ENCODE results near the gene CHMP6.

Gene CHMP6

GRCh38 chr17:80971704-80972304, 19.8 kb upstream of the CHMP6 start:
- no peak for DNase-seq

- no peak for DNase-seq
These were observed 14.9 kb upstream of the CHMP6 start for GRCh38 chr17:80976701-80977100.

- no peak for DNase-seq
These were observed 14.5 kb upstream of the CHMP6 start for GRCh38 chr17:80977172-80977571.

- DNase-seq, result no peak
These were observed 12.8 kb upstream of the CHMP6 start for GRCh38 chr17:80978499-80979497.

GRCh38 chr17:80979547-80980378, 11.9 kb upstream of the CHMP6 start:
- DNase-seq, result no peak

GRCh38 chr17:80980397-80981061, 11.1 kb upstream of the CHMP6 start:
- DNase-seq, result no peak

- DNase-seq, result no peak
These were observed 10.4 kb upstream of the CHMP6 start for GRCh38 chr17:80981062-80981902.

GRCh38 chr17:80981929-80982425, 9.7 kb upstream of the CHMP6 start:
- DNase-seq, result no peak

GRCh38 chr17:80982426-80982974, 9.1 kb upstream of the CHMP6 start:
- DNase-seq, result no peak

- DNase-seq, result no peak
These were observed 8.1 kb upstream of the CHMP6 start for GRCh38 chr17:80983545-80983944.

- peak; percentile 98 for DNase-seq
These were observed 6.9 kb upstream of the CHMP6 start for GRCh38 chr17:80984749-80985148.

GRCh38 chr17:80986046-80986445, 5.6 kb upstream of the CHMP6 start:
- DNase-seq, result no peak

- peak; percentile 56 for DNase-seq
These were observed 4.7 kb upstream of the CHMP6 start for GRCh38 chr17:80986816-80987475.

GRCh38 chr17:80987941-80988461, 3.6 kb upstream of the CHMP6 start:
- peak; percentile 54 for DNase-seq

- DNase-seq, result no peak
These were observed 2.1 kb upstream of the CHMP6 start for GRCh38 chr17:80989586-80989913.

GRCh38 chr17:80990921-80991644, 558 bp upstream of the CHMP6 start:
- peak; percentile 53 for DNase-seq

- peak; percentile 71 for DNase-seq
These were observed 671 bp downstream of the CHMP6 start for GRCh38 chr17:80992077-80992947.

GRCh38 chr17:80992948-80993624, 1.4 kb downstream of the CHMP6 start:
- DNase-seq, result peak; percentile 54
